GM19240 (cell line): ENCODE measurements around the gene CA12.

Experiments
- DNase-seq: peaks from one replicate; pipeline ENCODE4 v3.0.0; 2011; ENCODE audit warnings: low spot score; ENCODE audit not compliant: insufficient read length

The CA12 gene

DNA sequence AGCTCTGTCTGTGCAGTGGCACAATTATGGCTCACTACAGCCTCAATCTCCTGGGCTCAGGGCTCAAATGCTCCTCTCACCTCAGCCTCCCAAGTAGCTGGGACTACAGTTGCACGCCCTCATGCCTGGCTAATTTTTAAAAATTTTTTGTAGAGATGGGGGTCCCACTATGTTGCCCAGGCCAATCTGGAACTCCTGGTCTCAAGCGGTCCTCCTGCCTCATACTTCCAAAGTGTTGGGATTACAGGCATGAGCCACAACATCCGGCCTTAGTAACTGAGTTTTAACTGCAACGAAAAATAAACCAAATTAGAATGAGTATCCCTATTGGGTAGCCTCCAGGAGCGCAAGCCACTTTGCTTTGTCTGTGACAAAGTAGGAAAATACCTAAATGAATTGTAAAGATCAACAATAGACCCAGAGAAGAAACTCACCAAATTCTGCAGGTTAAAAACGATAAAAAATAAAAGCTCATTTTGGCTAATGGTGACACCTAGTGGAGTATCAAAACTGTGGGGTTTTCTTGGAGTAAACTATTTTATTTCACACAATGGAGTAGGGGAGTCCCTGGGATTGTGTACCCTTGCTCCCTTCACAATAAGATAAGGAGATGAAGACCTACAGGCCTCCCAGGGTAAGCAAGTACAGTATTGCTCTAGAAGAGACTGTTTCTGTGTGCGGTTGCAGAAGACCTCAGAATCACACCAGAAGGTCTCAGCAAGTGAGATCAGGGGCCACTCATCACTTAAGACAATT lies 21.0 kb upstream of the CA12 start:
- no peak for DNase-seq

DNA sequence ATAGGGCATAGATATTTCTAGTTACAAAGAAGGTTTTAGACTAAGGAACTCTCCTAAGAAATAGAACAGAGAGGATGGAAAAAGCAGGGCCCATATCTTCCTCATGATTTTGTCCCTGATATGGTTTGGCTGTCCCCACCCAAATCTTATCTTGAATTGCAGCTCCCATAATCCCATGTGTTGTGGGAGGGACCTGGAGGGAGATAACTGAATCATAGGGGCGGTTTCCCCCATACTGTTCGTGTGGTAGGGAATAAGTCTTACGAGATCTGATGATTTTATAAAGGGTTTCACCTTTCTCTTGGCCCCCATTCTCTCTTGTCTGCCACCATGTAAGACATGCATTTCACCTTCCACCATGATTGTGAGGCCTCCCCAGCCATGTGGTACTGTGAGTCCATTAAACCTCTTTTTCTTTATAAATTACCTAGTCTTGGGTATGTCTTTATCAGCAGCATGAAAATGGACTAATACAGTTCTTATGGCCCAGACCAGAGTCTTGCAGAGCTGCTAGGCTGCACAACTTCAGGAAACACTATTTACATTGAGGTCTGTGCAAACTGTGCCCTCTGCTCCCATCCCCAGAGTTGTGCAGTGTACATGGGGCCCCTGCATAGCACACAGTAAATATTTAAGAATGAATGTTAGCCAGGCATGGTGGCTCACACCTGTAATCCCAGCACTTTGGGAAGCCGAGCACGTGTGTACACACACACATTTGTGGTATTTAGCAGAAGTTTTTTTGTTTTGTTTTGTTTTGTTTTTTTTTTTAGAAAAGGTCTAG lies 20.3 kb upstream of the CA12 start:
- no peak for DNase-seq

DNA sequence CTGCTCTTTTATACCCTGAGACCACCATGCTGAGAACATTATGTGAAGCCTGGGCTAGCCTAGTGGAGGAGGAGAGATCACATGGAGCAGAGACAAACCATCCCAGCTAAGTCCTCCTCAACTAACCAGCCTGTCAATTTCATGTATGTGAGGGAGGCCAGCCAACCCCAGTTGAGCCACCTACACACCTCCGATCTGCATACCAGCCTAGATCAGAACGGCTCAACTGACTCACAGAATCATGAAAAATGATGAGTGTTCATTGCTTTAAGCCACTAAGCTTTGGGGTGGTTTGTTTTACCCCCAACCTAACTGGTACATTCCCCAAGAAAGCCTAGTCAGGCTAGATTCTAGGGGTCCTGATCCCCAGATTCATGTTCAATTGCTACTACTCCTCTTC lies 19.4 kb upstream of the CA12 start:
- DNase-seq: no peak

DNA sequence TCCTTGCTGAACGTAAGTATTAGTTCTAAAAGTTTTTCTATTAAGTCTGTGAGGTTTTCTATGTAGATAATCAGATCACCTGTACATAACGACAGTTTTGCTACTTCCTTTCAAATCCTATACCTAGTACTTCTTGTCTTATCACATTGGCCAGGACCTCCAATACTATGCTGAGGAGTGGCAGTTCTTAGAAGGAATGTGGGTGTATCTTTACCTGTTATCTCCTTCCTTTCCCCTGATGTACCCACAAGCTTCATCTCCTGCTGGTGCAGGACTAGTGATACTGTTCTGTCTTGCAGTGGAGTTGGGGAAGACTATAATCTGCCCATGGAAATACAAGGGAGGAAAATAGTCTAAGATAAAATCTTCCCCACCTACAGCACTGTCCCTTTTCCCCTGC lies 16.8 kb upstream of the CA12 start:
- no peak for DNase-seq

DNA sequence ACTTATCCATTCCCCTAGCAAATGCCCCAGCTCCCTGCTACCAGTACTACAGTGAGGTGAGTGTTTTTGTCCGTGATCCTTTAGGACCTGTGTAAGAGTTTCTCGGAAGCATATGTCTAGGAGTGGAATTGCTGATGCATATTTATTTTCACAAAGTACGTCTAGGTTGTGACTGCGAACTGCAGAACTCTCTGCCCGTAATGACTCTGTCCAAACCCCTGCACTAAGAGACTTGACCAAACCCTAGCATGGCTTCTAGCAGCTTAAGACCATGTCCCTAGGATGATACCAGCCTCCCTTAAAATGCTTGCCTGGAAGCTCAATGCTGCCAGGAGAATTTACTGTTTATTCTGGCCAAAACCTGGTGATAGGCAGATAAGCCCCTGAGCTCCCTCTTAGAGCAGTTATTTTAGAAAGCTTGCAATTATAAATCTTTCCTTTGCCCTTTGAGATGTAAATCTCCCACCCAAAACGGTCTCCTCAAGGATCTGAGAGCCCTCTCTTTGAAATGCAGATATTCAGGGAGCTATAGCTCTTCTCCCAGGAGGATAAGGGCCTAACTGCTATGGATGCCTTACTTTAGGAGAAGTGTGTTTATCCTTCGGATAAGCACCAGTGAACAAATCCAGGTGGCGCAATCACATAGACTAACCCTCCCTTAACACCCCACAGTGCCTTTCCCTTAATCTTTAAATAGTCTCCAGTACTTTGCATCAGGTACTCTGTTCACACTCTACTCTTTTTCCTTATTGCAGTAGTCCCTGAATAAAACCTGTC lies 14.7 kb upstream of the CA12 start:
- no peak for DNase-seq

DNA sequence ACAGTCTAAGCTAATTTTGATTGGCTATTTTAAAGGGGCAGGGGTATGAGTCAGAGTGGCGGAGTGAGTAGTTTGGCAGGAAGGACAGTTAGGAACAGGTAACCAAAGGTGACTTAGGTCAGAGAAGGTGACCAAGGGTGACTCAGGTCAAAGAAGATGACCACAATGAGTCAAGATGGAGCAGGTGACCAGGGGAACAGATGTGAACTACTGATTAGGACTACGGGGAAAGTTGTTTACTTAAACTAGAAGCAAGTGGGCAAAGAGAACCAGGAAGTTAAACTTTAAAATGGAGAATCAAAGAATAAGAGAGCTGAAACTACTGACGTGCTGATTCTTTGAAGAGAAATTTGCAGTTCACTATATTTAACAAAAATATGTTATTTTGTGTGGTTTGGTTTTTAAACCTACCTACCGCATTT lies 14.1 kb upstream of the CA12 start:
- no peak for DNase-seq

DNA sequence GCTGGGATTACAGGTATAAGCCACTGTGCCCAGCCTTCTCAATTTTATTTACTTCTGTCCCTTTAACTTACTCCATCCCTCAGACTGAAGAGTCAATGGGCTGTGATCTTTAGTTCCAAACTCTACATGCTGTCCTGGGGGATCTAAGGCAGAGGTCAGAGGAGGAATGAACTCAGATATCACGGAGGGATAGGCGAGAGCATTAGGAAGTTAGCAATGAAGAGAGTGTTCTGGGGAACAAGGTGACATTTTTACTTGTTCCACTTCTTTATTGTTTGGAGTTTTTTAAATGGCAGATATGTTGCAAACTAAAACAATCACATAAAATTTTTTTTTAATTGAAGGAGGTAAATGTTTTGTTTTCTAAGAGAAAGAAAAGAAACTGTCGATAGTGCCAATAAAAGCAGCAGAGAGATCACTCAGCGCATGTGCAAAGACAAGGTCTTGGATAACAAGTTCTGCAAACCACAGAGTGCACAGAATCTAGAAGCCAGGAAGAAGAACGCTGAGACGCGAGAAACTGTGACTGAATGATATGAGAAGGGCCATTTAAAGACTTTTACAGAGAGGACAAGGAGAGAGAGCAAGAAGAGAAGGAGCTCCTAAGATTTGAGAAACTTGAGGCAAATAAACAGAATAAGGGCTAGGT lies 10.8 kb upstream of the CA12 start:
- no peak for DNase-seq

DNA sequence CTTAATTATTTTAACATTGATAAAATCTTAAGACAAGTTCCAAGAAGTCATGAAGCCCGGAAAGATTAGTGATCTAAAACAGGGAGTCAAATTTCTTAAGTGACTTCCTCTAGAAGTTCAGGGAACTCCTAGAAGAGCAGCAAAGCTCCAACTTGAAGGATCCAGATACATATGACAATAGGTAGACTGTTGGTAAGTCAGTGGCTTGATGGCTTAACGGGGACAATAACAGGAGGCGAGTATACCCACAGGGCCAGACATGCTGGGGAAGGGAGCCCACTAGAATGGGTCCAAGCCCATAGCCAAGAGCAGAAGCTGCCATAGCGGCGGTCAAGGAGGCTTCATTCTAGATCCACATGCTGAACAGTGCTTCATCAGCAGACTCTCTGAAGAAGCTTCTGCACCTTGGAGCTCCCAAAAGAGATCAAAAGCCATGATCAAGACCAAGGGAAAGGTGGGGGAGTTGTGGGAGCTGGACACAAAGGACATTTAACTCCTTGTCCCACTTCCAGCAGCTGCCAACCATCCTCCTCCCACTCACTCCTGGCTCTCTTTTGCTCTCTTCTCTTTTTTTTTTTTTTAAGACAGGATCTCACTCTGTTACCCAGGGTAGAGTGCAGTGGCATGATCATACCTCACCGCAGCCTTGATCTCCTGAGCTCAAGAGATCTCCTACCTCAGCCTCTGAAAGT lies 10.2 kb upstream of the CA12 start:
- no peak for DNase-seq

DNA sequence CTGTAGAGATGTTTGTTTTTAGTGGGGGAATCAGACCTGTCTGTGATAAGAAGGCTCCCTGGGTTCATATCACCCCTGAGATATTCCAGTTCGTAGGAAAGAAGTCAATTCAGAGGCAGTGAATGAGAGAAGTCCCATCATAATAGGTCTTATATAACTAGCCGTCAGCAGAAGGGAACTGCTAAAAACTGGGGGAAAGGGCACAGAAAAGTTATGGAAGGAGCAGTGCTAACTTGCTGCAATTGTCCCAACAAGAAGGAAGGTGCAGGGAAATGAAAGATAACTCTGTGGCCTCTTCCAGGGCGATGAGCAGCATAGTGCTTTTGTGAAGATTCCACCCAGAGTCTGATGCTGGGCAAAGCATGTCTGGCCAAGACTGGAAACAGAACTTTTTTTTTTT lies 9.0 kb upstream of the CA12 start:
- no peak for DNase-seq

DNA sequence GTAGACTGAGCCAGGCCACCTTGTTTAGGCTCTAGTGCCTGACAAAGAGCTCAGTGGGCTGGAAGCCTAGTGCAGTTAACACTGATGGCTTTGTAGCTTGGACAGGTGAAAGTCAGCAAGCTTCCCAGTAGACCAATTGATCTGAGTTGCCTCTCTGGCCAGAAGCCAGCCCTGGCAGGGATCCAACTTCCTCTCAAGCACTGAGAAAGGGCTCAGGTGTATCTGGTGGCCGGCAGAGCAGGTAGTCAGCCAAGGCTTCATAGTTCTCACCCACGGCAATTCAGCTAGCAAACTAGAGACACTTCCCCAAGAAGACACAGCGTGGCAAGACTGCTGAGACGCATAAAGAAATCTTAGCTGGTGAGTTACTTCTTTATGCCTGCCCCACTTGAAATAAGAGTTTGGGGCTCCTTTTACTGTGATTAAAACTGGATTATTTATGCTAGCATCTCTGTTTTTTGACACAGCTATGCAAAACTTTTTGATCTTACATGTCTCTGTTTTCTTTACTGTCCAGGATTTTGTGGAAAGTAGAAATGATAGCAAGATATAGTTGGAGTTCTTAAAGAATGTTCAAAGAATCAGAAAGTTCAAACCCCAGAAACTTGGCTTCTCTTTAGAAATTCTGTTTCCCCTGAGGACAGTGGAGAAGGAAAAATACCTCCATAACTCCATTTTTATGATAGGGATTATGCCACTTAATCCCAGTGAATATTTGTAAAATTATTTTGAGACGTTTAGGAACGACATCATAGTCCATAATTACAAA lies 8.4 kb upstream of the CA12 start:
- no peak for DNase-seq

DNA sequence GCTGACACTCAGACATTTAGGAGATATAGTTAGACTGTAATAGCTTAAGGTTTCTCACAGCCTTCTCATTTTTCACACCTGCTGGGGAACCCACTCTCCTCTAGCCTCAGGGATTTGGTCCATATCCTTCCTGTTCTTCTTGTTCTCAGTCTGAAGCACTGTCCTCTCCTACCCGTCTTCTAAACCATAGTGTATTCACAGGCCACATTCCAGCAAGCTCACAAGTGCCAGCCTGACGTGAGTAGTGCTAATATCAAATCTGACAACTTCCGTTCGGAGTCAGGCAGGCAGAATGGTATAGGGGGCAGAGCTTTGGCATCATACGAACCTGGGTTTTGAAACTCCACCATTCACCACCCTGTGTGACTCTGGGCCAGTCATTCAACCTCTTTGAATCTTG lies 6.9 kb upstream of the CA12 start:
- no peak for DNase-seq

DNA sequence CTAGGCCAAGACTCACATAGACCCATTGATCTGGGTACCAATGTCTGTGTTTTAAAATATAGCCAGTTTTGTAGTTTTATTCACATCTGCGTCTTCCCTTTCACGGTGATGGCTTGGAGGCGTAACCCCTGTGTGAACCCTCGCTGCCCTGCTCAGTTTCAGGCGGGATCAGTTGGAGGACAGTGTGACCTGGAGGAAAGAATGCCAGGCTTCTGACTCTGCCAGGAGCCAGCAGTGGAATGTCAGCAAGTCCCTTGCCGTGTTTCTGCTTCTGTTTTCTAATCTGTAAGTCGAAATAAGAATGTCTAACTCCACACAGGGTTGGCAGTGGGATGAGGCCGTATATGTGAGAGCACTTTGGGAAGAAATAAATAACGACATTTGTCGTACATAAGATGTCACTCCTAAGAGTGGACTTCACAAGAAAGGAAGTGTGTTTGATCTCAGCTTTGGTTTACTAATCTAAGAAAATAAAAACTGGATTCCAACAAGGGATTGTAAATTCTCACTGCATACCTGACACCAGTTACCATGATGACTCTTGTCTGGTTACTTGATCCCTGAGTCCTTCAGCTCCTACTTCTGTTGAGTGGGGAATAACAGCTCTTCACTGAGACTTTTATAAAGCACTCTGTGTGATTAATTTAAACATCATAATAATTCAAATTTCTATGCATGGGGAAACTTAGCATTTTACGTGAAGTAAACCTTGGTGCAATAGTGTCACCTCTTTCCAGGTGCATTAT lies 6.3 kb upstream of the CA12 start:
- no peak for DNase-seq

DNA sequence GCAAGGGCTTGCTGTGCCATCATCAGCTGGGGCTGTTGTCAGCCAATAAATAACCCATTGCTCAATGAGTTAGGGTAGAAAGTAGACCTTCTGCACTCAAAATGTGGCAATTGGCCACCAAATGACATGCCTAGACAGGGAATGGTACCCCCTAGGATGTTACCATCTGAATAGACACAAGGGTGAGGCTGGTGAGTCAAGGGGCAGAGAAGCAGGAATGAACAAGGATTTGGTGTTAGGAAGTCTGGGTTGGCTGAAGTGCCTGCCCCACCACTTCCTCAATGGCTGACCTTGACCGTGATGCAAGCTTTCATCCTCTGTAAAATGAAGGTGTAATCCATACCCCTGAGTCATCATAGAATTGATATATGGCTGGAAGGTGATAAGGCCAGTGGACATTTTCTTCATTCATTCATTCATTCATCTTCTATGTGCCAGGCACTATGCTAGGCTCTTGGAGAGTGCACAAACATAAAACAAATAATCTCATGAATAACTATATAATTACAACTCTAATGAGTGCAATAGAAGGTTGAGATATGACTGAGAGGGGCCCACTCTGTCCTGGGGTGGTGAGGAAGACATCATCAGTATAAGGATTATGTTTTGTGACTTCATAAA lies 4.4 kb upstream of the CA12 start:
- DNase-seq: no peak

DNA sequence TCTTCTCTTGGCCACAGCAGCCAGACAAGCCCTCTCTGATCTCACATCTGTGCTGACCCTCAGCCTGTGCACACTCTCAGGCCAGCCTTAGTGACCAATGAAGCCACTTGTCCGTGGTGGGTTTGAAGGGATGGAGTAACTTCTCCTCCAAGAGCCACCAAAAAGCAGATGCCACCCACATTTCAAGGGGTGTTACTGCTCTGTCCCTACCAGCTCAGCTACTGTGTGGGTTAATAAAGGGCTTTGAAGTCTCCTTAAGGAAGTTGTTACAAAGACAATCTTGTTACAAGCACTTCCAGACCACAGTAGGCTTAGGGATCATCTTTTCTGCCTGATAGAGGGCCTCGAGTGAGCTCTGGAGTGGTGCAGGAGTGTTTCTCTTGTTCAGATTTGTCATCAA lies 3.3 kb upstream of the CA12 start:
- no peak for DNase-seq

DNA sequence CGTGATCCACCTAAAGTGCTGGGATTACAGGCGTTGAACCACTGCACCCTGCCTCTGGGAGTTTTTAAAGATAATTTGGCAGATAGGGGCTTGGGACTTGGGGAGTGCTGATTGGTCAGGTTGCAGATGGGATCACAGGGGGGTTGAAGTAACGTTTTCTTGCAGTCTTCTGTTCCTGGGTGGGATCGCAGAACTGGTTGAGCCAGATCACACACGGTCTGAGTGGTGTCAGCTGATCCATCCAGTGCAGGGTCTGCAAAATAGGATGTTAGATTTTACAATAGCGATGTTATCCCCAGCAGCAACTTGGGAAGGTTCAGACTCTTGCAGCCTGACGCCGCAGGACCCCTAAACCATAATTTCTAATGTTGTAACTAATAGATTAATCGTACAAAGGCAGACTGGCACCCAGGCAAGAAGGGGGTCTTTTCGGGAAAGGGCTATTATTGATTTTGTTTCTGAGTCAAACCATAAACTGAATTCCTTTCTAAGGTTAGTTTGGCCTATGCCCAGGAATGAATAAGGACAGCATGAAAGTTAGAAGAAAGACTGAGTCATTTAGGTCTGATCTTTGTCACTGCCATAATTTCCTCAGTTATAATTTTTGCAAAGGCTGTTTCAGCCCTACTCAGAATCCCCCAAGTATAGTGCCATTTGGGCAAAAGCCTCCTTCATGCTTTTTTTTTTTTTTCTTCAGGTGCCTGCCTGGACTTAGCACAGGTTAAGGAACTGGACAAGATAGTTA lies 1.5 kb upstream of the CA12 start:
- DNase-seq: no peak

DNA sequence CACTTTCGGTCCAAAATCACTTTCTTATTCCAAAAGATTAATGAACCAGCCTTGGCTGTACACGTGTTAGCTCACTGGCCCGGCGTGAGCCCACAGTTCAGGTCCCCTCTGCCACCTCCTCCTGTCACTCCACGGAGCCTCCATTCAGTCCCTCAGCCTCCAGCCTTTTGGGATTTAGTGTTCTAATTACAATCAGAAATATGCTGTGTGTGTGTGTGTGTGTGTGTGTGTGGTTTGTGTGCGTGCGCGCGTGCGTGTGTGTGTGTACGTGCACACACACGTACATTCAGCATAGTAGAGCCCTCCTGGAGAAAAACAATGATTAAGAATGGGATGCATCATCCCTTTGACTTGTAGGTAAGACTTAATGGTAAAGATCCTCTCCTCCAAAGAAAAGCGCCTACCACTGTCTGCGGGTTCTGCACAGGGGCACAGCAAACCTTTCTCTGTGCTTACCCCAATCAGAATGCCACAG lies 801 bp downstream of the CA12 start:
- no peak for DNase-seq

DNA sequence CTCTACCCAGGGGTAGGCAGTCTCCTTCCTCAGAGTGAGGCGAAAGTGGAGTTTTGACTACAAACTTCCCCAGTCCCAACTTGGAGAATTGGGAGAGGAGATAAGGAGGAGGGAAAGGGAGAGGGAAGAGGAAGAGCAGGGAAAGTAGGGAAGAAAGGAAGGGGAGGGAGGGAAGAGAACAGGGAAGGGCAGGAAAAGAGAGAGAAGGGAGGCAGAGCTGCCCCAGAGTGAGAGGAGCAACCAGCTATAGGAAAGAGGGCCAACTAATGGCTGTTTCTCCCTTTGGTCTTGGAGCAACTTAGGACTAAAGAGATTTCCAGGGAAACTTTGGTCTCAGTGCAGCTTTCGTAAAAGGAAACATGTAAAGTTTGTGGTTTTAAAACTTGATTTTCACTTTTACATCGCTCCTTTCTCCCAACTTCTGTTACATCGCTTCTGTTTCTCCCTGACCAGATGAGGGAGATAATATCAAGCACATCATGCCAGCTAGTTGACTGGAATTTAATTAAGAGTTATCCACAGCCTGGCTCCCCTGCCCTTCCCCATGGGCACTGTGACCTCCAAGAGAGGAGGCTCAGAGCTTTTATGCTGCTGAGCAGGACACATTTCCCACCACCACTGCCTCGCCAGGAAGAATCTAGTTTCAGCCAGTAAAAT lies 1.4 kb downstream of the CA12 start:
- DNase-seq: no peak
